ENCODE measurements around the gene NXPE2. TPM values are rescaled to one million over a fixed set of nuclear protein-coding genes. Genes with fewer than 3 reads are reported as not detected.

NXPE2 gene
- total and polyA plus RNA-seq, 7 donors: 0.36 to 6.2 (median 1.6) TPM; not detected in 1

DNA sequence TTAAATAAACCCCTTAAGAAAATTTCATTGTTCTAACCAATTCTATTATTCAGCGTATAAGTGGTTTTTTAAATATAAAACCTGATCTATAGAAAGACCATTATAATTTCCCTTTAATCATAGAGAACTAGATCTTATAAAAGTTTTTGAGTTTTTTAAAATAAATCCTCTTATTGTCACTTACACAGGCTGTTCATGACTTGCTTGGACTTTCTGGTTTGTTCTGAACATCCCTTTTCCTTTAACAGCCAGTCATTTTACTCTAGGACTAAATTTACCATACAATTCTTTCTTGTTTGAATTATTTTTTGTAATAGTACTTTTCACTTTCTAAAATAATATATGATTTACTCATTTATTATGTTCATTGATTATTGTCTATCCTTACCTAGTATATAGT, 4.7 kb downstream of the NXPE2 start:
- Histone ChIP-seq H3K36me3 (no peaks in the 10 kb centered on the region), H3K27me3 (no peaks in the 10 kb centered on the region), H3K4me3 (no peak overlapping the region), H3K27ac (no peak overlapping the region), H3K4me1 (peaks cover 0 to 17% (median 4%) of the 10 kb centered on the region in 4 donors), H3K9me3 (no peaks in the 10 kb centered on the region)
- DNase-seq: no peak
- intact Hi-C loops (cut with DNase I): no loop called here
- TF ChIP-seq POLR2A (IDR thresholded peaks at IDR 0.05) (no peak), POLR2AphosphoS5 (IDR thresholded peaks at IDR 0.05) (no peak), EP300 (IDR thresholded peaks at IDR 0.05) (no peak)
- TF ChIP-seq, protein P1, sequence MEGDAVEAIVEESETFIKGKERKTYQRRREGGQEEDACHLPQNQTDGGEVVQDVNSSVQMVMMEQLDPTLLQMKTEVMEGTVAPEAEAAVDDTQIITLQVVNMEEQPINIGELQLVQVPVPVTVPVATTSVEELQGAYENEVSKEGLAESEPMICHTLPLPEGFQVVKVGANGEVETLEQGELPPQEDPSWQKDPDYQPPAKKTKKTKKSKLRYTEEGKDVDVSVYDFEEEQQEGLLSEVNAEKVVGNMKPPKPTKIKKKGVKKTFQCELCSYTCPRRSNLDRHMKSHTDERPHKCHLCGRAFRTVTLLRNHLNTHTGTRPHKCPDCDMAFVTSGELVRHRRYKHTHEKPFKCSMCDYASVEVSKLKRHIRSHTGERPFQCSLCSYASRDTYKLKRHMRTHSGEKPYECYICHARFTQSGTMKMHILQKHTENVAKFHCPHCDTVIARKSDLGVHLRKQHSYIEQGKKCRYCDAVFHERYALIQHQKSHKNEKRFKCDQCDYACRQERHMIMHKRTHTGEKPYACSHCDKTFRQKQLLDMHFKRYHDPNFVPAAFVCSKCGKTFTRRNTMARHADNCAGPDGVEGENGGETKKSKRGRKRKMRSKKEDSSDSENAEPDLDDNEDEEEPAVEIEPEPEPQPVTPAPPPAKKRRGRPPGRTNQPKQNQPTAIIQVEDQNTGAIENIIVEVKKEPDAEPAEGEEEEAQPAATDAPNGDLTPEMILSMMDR (IDR thresholded peaks at IDR 0.05): no peak
- WGBS, 2 donors: 98% methylated on average over 1 of the region's 1 CpG

DNA sequence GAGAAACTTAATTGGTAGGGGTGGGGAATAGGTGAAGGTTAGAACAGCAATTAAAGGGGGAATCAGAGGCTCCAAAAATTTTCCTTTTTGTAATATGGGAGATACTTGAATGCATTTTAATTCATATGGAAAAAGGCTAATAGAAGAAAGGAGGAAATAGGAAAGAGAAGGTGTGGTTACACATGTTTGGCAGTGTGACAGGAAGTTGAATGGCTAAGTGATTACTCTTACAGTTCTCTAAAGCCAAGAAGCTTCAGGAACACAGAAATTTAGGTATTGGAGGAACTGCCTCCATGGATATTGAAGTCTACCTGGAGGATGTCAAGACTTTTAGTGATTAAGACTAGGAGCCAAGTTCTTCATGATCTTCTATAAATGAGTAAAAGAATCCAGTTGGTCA, 6.3 kb downstream of the NXPE2 start:
- Histone ChIP-seq H3K27me3 (no peaks in the 10 kb centered on the region), H3K36me3 (no peaks in the 10 kb centered on the region), H3K4me3 (no peak overlapping the region), H3K4me1 (peaks cover 0 to 7% (median 0%) of the 10 kb centered on the region in 4 donors), H3K9me3 (no peaks in the 10 kb centered on the region), H3K27ac (no peak overlapping the region)
- TF ChIP-seq, protein P1 (IDR thresholded peaks at IDR 0.05): no peak
- no peak for TF ChIP-seq POLR2AphosphoS5 (IDR thresholded peaks at IDR 0.05)
- no peak for TF ChIP-seq POLR2A (IDR thresholded peaks at IDR 0.05)
- TF ChIP-seq EP300 (IDR thresholded peaks at IDR 0.05): no peak
- DNase-seq: no peak
- intact Hi-C loops (cut with DNase I): no loop called here

DNA sequence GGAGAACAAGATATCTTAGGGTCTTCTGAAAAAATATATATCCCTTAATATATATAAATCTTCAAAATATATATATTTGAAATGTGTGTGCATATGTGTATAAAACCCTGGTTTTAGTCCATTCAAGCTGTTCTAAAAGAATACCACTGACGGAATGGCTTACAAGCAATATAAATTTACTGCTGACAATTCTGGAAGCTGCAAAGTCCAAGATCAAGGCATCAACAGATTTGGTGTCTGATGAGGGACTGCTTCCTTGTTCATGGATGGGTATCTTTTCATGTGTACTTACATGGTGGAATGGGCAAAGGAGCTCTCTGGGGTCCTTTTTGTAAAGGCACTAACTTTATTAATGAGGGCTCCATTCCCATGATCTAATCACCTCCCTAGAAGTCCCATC, 6.8 kb downstream of the NXPE2 start:
- 34 to 85% methylated on average over 1 of the region's 1 CpG for WGBS, 2 donors
- H3K27ac ChIP-seq: no peak overlapping the region
- H3K4me3 ChIP-seq: no peak overlapping the region
- H3K4me1 ChIP-seq: peaks cover 0 to 2% (median 0%) of the 10 kb centered on the region in 4 donors
- H3K9me3 ChIP-seq: no peaks in the 10 kb centered on the region
- TF ChIP-seq EP300 (IDR thresholded peaks at IDR 0.05) (no peak), POLR2AphosphoS5 (IDR thresholded peaks at IDR 0.05) (no peak), POLR2A (IDR thresholded peaks at IDR 0.05) (no peak)
- TF ChIP-seq, protein P1 (IDR thresholded peaks at IDR 0.05): no peak
- H3K27me3 ChIP-seq: no peaks in the 10 kb centered on the region
- no peaks in the 10 kb centered on the region for H3K36me3 ChIP-seq
- DNase-seq: no peak
- intact Hi-C loops (cut with DNase I): no loop called here

DNA sequence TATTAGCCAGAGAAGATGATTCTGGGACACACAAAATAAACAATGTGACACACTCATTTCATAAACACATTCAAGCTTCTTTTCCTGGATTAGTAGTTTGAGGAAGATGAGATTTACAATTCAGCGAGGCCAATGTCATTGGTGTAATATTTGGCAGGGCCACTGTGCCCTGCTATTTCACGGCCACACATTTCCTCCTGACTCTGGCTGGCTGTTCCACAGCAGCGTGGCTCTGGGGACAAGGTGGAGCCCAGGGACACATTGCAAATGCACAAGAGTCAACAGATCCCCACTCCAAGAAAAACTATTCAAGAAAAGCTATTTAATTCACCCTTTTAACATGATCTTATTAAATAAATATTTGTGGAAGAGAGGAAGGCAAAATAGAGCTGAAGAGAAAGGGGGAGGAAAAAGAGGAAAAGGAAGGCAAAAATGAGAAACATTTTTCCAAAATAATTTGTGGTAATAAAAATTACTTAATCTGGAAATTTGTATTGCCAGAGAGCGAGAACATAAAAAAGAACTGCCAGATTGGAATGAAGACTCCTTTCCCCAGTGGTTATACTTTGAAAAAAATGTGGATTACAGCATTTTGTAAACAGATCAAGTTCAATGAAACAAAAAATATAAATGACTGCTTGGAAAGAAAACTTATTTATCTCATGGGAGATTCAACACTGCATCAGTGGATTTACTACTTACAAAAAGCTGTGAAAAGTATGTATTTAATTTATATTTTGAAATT, 27.1 kb downstream of the NXPE2 start:
- TF ChIP-seq POLR2A (IDR thresholded peaks at IDR 0.05) (no peak), POLR2AphosphoS5 (IDR thresholded peaks at IDR 0.05) (no peak), EP300 (IDR thresholded peaks at IDR 0.05) (no peak)
- TF ChIP-seq, protein P1 (IDR thresholded peaks at IDR 0.05): no peak
- no peak overlapping the region for H3K4me3 ChIP-seq
- peak overlapping the region in 1 of 4 donors; percentile 18 for H3K27ac ChIP-seq
- H3K9me3 ChIP-seq: no peaks in the 10 kb centered on the region
- DNase-seq: peak; percentile 75
- WGBS, 2 donors: 31 to 50% methylated on average over 4 of the region's 4 CpGs
- no peaks in the 10 kb centered on the region for H3K36me3 ChIP-seq
- no peaks in the 10 kb centered on the region for H3K4me1 ChIP-seq
- intact Hi-C loops (cut with DNase I): no loop called here
- no peaks in the 10 kb centered on the region for H3K27me3 ChIP-seq

DNA sequence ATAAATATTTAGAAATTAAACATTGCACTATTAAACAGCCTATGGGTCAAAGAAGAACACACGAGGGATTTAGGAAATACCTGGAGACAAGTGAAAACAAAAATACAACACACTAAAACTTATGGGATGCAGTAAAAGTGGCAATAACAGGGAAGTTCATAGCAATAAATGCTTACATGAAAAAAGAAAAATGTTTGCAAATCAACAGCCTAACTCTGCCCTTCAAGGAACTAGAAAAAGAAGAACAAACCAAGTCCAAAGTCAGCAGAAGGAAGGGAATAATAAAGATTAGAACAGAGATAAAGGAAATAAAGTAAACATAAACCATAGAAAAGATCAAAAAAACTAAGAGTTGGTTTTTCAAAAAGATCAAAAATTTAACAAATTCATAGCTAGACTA, 31.6 kb downstream of the NXPE2 start:
- no peak for DNase-seq
- no peak overlapping the region for H3K27ac ChIP-seq
- H3K4me1 ChIP-seq: no peaks in the 10 kb centered on the region
- no peaks in the 10 kb centered on the region for H3K27me3 ChIP-seq
- no peaks in the 10 kb centered on the region for H3K36me3 ChIP-seq
- intact Hi-C loops (cut with DNase I): no loop called here
- H3K9me3 ChIP-seq: no peaks in the 10 kb centered on the region
- no peak for TF ChIP-seq POLR2A (IDR thresholded peaks at IDR 0.05)
- TF ChIP-seq EP300 (IDR thresholded peaks at IDR 0.05): no peak
- TF ChIP-seq POLR2AphosphoS5 (IDR thresholded peaks at IDR 0.05): no peak
- TF ChIP-seq, protein P1 (IDR thresholded peaks at IDR 0.05): no peak
- WGBS, 2 donors: 14 to 76% methylated on average over 1 of the region's 1 CpG
- no peak overlapping the region for H3K4me3 ChIP-seq
